Activated CD4-positive, alpha-beta T cell treated with anti-CD3 and anti-CD28 coated beads, Interleukin-2, amount 10 ng/mL, durations not matched to agents 24 days and 14 days (primary cell): ENCODE measurements around the gene SPATA46. TPM values are rescaled to one million over a fixed set of nuclear protein-coding genes. Genes with fewer than 3 reads are reported as not detected.
"Not testable (repeated sequence)": the region's sequence is repeated elsewhere in the genome, so short reads cannot be mapped to it uniquely, and the experiment has no call there.

ENCODE experiments used
- DNase-seq: peaks from one replicate; pipeline ENCODE4 v3.0.0; 2022
- H3K27ac Mint-ChIP-seq: one replicate; pipeline ENCODE4 v1.8.0; 2022; ENCODE audit warnings: mild to moderate bottlenecking, mixed read lengths
- H3K27me3 Mint-ChIP-seq: one replicate; pipeline ENCODE4 v1.8.0; 2022; ENCODE audit warnings: mixed read lengths
- H3K36me3 Mint-ChIP-seq: one replicate; pipeline ENCODE4 v1.8.0; 2022; ENCODE audit warnings: low read depth, mild to moderate bottlenecking, mixed read lengths
- H3K4me1 Mint-ChIP-seq: one replicate; pipeline ENCODE4 v1.8.0; 2021; ENCODE audit warnings: mixed read lengths
- H3K4me3 Mint-ChIP-seq: one replicate; pipeline ENCODE4 v1.8.0; 2022; ENCODE audit warnings: mild to moderate bottlenecking, moderate library complexity, mixed read lengths
- H3K9me3 Mint-ChIP-seq: one replicate; pipeline ENCODE4 v1.8.0; 2021; ENCODE audit warnings: mixed read lengths
- intact Hi-C: fragments of 100-400 bp; cut with micrococcal nuclease; formaldehyde crosslinking; loops from one replicate; pipeline ENCODE4 v1.15.1; 2023
- total RNA-seq: library from RNA; stranded (reverse); gene quantifications from 2 replicates; pipeline ENCODE4 v1.2.3, GENCODE V29; 2022

Gene SPATA46
- not detected in 2 replicates for total RNA-seq

DNA sequence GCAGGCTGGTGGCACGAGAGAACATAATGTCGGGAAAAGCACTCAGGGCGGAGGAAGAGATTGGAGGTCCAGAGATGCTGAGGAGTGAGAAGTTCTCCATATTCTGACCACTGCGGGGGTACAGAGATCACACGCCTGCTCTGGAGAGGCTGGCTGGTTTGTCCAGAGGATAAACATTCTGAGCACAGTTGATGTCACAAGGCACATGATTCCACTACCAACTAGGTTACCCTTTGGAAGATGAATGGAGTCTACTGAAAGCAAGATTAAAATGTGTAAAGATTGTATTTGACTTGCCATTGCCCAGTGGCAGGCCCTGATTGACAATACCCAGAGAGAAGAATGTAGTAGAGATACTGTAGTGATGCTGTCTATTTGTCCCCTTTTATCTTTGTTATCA, at the start of gene SPATA46:
SPATA46 (minus strand) TSS at position 164 of the 400 bp plus-strand sequence; CDS start at position 100, 64 bp downstream.
- no peak within 1 kb of the TSS for H3K27ac Mint-ChIP-seq
- no peaks in the 10 kb centered on the region for H3K36me3 Mint-ChIP-seq
- no peak within 1 kb of the TSS for H3K4me3 Mint-ChIP-seq
- no peaks in the 10 kb centered on the region for H3K27me3 Mint-ChIP-seq
- no peaks in the 10 kb centered on the region for H3K9me3 Mint-ChIP-seq
- intact Hi-C loops = no loop called here
- DNase-seq = no peak
- no peaks in the 10 kb centered on the region for H3K4me1 Mint-ChIP-seq

DNA sequence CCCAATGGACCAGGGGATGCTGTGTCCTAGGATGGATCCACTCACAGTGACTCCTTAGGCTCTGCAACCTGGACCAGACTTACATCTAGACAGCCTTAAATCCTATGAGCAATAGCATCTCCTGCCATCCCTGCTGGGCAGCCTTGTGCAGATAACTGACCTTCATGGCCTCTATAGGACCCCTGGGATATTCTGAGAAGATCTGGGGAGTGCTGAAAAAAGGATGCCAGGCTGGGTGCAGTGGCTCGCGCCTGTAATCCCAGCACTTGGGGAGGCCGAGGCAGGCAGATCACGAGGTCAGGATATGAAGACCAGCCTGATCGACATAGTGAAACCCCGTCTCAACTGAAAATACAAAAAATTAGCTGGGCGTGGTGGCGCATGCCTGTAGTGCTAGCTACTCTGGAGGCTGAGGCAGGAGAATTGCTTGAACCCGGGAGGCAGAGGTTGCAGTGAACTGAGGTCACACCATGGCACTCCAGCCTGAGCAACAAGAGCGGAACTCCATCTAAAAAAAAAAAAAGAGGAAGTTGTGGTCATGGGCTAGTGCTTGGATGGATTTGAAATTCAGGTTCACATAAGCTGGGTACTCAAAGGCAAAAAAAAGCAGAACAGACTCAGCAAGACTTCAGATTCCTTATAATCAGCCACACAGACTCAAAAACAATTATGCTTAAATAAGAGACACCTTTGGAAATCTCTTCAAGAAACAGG, 46.2 kb upstream of the SPATA46 start:
- H3K9me3 Mint-ChIP-seq = no peaks in the 10 kb centered on the region
- H3K27ac Mint-ChIP-seq = no peak overlapping the region
- intact Hi-C loops = no loop called here
- peaks cover 3% of the 10 kb centered on the region for H3K27me3 Mint-ChIP-seq
- H3K4me3 Mint-ChIP-seq = no peak overlapping the region
- no peak for DNase-seq
- no peaks in the 10 kb centered on the region for H3K36me3 Mint-ChIP-seq
- no peaks in the 10 kb centered on the region for H3K4me1 Mint-ChIP-seq

- Mint-ChIP-seq H3K9me3 (no peaks in the 10 kb centered on the region), H3K36me3 (no peaks in the 10 kb centered on the region), H3K4me1 (no peaks in the 10 kb centered on the region), H3K4me3 (no peak overlapping the region), H3K27ac (no peak overlapping the region), H3K27me3 (peaks cover 3% of the 10 kb centered on the region)
- intact Hi-C loops = no loop called here
- no peak for DNase-seq
These were observed 44.9 kb upstream of the SPATA46 start for GRCh38 chr1:162421258-162422164.

DNA sequence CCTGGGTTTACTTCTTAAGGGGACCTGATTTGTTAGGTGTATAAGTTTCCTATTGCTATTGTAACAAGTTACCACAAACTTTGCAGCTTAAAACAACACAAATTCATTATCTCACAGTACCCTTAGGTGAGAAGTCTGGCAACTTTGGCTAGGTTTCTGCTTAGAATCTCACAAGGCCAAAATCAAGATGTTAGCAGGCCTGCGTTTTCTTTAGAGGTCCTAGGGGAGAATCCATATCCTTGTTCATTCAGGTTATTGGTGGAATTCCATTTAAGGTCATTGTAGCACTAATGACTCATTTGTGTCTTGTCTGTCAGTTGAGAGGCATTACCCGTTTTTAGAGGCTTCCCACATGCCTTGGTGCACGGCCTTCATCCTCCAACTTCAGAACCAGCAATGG, 43.5 kb upstream of the SPATA46 start:
- Mint-ChIP-seq H3K4me1 (no peaks in the 10 kb centered on the region), H3K27me3 (peaks cover 9% of the 10 kb centered on the region), H3K36me3 (no peaks in the 10 kb centered on the region), H3K4me3 (no peak overlapping the region), H3K27ac (no peak overlapping the region), H3K9me3 (no peaks in the 10 kb centered on the region)
- intact Hi-C loops = no loop called here
- DNase-seq = no peak

- H3K4me3 Mint-ChIP-seq, DNase-seq, intact Hi-C loops, H3K4me1 Mint-ChIP-seq, H3K27me3 Mint-ChIP-seq, H3K36me3 Mint-ChIP-seq, H3K9me3 Mint-ChIP-seq, H3K27ac Mint-ChIP-seq: not testable (repeated sequence)
These were observed 42.8 kb upstream of the SPATA46 start for GRCh38 chr1:162419450-162419931.

DNA sequence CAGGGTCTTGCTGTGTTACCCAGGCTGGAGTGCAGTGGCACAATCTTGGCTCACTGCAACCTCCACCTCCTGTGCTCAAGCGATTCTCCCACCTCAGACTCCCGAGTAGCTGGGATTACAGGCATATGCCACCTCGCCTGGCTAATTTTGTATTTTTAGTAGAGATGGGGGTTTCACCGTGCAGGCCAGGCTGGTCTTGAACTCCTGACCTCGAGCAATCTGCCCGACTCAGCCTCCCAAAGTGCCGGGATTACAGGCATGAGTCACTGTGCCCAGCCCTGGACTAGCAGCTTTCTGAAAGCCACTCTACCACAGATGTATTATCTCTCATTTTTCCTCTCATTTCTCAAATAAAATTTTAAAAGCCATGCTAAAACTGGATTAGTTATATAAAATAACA, 41.9 kb upstream of the SPATA46 start:
- H3K36me3 Mint-ChIP-seq, H3K9me3 Mint-ChIP-seq, H3K27me3 Mint-ChIP-seq, H3K4me3 Mint-ChIP-seq, H3K4me1 Mint-ChIP-seq, DNase-seq, intact Hi-C loops, H3K27ac Mint-ChIP-seq: not testable (repeated sequence)

GRCh38 chr1:162417650-162418049, 41.0 kb upstream of the SPATA46 start:
- intact Hi-C loops = no loop called here
- no peak overlapping the region for H3K4me3 Mint-ChIP-seq
- H3K36me3 Mint-ChIP-seq = no peaks in the 10 kb centered on the region
- no peaks in the 10 kb centered on the region for H3K4me1 Mint-ChIP-seq
- peaks cover 6% of the 10 kb centered on the region for H3K27me3 Mint-ChIP-seq
- no peak overlapping the region for H3K27ac Mint-ChIP-seq
- DNase-seq = no peak
- no peaks in the 10 kb centered on the region for H3K9me3 Mint-ChIP-seq

DNA sequence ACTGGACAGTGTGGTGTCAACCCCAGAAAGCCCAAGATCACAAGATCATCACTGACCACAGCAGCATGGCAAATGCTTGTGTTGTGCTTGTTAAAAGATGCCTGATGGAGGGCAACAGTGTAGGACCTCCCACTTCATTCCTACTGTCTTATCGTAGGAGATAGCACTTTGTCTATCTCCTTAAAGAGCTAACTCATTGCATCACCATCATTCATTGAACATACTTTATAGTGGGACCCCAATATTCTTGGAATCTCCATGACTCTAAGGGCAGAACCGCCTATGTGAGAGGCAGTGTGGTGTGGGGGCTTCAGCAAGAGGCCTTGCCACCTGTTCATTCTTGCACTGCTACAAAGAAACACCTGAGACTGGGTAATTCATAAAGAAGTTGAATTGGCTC, 40.3 kb upstream of the SPATA46 start:
- Mint-ChIP-seq H3K4me3 (no peak overlapping the region), H3K36me3 (no peaks in the 10 kb centered on the region), H3K27ac (no peak overlapping the region), H3K4me1 (no peaks in the 10 kb centered on the region), H3K9me3 (no peaks in the 10 kb centered on the region), H3K27me3 (peaks cover 6% of the 10 kb centered on the region)
- no peak for DNase-seq
- intact Hi-C loops = no loop called here

DNA sequence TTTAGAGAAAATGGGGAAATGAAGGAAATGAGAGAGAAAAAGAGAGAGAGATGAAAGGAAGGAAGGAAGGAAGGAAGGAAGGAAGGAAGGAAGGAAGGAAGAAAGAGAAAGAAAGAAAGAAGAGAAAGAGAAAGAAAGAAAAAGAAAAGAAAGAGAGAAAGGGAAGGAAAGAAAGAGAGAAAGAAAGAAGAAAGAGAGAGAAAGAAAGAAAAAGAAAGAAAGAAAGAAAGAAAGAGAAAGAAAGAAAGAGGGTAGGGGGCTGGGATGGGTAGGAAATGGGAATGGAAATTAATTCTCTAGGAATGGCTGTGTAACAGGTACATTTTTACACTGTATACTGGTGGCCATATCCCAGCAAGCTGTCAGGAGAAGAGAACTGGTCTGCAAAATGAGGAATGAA, 39.6 kb upstream of the SPATA46 start:
- Mint-ChIP-seq H3K4me3 (no peak overlapping the region), H3K4me1 (no peaks in the 10 kb centered on the region), H3K9me3 (no peaks in the 10 kb centered on the region), H3K27ac (no peak overlapping the region), H3K36me3 (no peaks in the 10 kb centered on the region), H3K27me3 (peaks cover 9% of the 10 kb centered on the region)
- intact Hi-C loops = no loop called here
- no peak for DNase-seq

DNA sequence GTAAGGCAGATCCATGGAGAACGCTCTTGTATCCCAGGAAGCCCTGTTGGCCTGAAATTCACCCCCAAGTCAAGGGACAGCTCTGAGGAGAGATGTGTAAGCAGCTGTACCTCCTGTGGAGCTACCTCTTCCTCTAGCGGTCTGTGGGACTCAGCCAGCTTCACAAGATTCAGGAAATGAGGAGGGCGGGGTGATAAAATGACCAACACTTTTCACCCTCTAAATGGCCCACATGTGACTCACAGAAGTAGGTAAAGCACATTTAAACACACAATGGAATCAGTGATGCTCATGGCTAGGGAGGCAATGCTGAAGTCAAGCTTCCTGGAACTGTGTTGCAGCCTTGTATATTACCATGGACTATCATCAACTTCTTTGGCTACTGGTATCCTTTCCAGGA, 35.3 kb upstream of the SPATA46 start, which contains the start of gene SH2D1B:
SH2D1B (minus strand) TSS at position 135 of the 400 bp plus-strand sequence; CDS start at position 15, 120 bp downstream.
- H3K36me3 Mint-ChIP-seq = no peaks in the 10 kb centered on the region

GRCh38 chr1:162407539-162407938, 30.9 kb upstream of the SPATA46 start:
- no peaks in the 10 kb centered on the region for H3K9me3 Mint-ChIP-seq
- H3K4me3 Mint-ChIP-seq = no peak overlapping the region
- intact Hi-C loops = no loop called here
- H3K4me1 Mint-ChIP-seq = no peaks in the 10 kb centered on the region
- H3K36me3 Mint-ChIP-seq = no peaks in the 10 kb centered on the region
- no peak for DNase-seq
- no peak overlapping the region for H3K27ac Mint-ChIP-seq
- H3K27me3 Mint-ChIP-seq = peaks cover 7% of the 10 kb centered on the region

More for the DNA sequence above, 35.3 kb upstream of the SPATA46 start, which contains the start of gene SH2D1B:
- intact Hi-C loops = no loop called here
- H3K4me1 Mint-ChIP-seq = no peaks in the 10 kb centered on the region
- no peak within 1 kb of the TSS for H3K4me3 Mint-ChIP-seq
- no peaks in the 10 kb centered on the region for H3K9me3 Mint-ChIP-seq
- H3K27me3 Mint-ChIP-seq = peaks cover 12% of the 10 kb centered on the region
- H3K27ac Mint-ChIP-seq = no peak within 1 kb of the TSS
- DNase-seq = no peak

GRCh38 chr1:162406811-162407210, 30.2 kb upstream of the SPATA46 start:
- H3K4me1 Mint-ChIP-seq = no peaks in the 10 kb centered on the region
- intact Hi-C loops = no loop called here
- DNase-seq = no peak
- H3K27me3 Mint-ChIP-seq = peaks cover 9% of the 10 kb centered on the region
- H3K36me3 Mint-ChIP-seq = no peaks in the 10 kb centered on the region
- H3K9me3 Mint-ChIP-seq = no peaks in the 10 kb centered on the region
- H3K4me3 Mint-ChIP-seq = no peak overlapping the region
- no peak overlapping the region for H3K27ac Mint-ChIP-seq

GRCh38 chr1:162405800-162406199, 29.1 kb upstream of the SPATA46 start:
- Mint-ChIP-seq H3K27me3 (peaks cover 8% of the 10 kb centered on the region), H3K36me3 (no peaks in the 10 kb centered on the region), H3K9me3 (no peaks in the 10 kb centered on the region), H3K4me1 (no peaks in the 10 kb centered on the region), H3K4me3 (no peak overlapping the region), H3K27ac (no peak overlapping the region)
- DNase-seq = no peak
- intact Hi-C loops = no loop called here

DNA sequence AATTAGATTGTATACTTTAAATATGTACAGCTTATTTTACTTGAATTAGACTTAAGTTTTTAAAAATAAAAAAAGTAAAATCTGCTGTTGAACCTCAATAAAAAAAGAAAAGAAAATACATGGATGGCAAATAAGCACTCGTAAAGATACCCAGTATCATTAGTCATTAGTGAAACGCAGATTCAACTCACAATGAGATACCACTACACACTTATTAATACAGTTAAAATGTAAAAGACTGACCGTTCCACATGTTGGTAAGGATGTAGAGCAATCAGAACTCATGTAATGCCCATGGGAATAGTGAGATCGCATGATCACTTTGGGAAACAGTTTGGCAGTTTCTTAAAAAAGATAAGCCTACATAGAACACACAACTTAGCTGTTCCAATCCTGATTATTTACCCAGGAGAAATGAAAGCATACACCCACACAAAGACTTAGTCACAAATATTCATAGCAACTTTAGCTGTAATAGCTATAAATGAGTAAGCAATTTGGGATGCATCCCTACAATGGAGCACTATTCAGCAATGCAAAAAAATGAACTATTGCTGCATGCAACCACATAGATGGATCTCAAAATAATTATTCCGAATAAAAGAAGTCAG, 28.0 kb upstream of the SPATA46 start:
- Mint-ChIP-seq H3K9me3 (no peaks in the 10 kb centered on the region), H3K27me3 (peaks cover 6% of the 10 kb centered on the region), H3K4me1 (no peaks in the 10 kb centered on the region), H3K27ac (no peak overlapping the region), H3K4me3 (no peak overlapping the region), H3K36me3 (no peaks in the 10 kb centered on the region)
- DNase-seq = no peak
- intact Hi-C loops = no loop called here
